Limb (tissue), 2 donors: Measurements from ENCODE around the gene TBCK.

Experiments
- DNase-seq, 2 donors: peaks; one replicate each; pipeline ENCODE4 v3.0.0-alpha.2; 2016; ENCODE audit errors: extremely low spot score in 2 of 2

The TBCK gene

DNA sequence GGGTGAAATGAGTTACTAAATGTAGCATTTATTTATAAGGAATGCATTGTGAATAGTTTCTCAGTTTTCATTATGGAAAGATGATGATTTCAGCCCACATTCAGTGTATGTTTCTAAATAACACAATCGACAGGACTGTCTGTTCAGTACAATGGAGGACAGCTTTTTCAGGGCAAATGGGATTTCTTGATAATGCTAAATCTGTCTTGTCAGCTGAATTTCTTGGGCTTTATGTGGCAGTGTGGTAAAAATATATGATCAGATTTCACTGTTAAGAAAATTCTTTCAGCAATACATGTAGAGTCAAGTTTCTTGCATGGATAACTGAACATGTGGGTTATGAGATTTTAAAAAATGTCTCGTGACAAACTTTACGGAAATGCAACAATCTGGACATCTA is 269.9 kb downstream of the TBCK start:
- DNase-seq = no peak

DNA sequence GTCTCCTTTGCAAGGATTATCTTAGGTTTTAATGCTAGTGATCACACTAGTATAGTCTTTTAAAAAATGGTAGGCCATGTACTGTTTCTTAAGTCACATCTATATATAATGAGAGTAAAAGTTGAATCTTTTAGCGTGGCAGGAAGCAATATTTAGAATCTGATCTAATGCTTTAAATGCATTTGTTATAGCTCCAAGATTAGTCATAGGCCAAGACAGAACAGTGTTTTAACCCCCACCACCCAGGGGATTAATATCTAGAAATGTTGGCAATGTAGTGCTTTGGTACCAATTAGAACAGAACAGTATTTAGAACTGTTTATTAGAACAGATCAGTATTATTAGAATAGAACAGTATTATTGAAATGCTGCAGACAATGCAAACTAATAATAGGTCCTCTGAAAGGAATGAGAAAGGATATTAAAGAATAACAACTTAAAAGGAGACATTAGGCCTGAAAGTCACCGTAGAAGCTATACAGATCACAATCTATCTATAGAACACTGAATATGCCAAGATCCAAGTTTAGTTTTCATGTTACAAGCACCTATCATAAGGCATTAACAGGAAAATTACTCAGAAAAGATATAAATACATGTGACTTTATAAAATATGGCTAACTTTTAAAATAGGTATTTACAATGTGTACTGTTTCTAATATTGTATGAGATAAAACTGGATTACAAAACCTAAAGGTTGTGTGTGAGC is 274.6 kb downstream of the TBCK start:
- no peak for DNase-seq

DNA sequence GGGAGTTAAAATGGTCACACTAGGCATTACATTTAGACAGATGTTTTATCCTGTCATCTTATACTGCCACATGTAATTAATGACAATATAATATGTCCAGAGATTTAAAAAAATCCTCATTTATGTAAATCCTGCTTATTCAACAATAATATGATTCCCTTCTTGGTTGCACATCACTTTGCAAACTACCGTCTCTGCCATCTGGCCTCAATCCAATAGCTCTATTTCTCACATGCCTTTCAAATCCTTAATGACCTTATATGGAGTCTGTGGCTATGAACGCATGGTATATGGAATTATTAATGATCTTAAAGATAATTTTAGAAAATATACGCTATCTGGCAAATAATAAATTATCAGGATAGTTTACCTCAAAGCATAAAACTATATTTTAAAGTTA is 276.2 kb downstream of the TBCK start:
- DNase-seq = peak in 1 of 2 donors; percentile 49

DNA sequence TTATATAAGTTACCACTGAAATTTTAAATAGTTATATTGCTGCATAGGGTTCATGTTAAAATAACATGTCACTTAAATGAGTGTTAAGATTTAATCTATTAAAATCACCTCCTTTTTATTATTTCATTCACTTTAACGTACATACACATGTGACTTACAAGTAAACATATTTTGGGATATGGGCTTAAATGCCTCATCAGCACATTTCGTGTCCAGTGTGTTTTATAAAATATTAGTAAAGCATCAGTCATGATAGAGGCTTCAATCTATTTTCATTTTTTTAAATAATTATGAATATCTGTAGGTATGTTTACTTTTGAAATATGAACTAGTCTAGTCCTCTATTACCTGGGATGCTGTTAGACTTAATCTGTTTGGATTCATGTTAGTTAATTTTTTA is 277.1 kb downstream of the TBCK start:
- no peak for DNase-seq

DNA sequence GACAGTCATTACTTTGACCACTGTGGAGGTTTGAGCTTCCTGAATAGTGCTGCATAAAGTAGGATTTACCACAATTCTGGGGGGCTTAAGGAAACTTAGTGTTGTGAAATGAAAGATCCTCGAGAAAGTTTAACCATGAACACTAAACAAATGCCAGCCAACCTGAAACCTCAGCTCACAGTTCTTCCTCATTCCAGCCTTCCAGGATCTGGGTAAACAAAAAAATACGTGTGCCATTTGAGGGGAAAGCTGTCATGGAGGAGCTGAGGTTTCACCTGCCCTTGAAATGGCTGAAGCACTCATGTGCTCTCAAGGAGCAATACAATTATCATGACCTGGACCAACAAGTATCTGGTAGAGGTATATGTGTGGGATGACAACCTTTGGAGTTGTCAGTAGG is 278.0 kb downstream of the TBCK start:
- DNase-seq = no peak

DNA sequence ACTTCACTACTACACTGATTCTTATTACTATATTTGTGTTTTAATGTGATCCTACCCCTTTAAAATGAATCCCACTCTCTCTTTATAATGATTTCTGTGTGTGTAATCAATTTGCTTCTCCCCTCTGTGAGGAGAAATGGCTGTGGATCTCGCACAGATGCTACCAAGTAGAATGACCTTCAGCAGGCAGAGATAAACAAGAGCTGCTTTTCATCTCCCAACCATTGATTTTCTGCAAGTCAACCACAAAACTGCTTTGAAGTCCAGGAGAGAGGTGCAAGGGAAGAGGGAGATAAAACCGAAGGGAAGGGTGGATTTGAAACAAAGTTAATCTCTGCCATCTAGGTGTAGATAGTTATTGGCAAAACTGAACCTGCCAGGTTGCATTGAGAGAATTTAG is 279.2 kb downstream of the TBCK start:
- no peak for DNase-seq

DNA sequence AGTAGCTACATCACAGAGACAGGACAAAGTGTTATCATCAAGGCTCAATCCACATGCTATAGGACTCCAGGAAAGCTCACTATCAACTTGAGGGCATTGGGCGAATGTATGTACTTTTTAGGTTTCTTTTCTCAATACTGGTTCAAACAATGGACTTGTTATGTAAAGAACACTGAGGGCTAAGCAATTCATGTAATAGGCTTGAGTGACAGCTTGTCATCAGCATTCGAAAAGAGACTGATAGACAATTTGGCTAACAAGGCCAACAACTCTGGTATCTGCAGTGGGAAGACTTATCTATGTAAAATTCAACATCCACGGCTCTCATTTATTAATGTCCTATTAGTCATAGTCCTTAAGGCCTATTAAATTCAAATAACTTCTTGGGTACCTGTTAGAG is 279.7 kb downstream of the TBCK start:
- DNase-seq = no peak

DNA sequence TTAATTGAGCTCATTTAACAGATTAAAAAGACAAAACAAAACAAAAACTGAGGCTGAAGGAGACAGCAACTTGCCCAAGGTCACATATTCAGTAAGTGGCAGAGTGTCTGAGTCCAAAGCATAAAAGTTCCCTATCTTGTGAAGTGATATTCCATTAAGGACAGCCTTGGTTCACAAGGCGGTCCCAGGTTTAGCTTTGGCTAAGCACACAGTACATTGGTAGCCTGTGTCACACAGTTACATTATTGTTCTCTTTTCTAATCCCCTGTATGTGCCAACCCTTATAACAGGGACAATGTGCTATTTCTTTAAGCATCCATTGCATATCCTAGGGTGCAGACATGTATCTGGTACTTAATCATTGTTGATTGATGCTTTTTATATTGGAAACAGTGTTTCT is 280.8 kb downstream of the TBCK start:
- no peak for DNase-seq

DNA sequence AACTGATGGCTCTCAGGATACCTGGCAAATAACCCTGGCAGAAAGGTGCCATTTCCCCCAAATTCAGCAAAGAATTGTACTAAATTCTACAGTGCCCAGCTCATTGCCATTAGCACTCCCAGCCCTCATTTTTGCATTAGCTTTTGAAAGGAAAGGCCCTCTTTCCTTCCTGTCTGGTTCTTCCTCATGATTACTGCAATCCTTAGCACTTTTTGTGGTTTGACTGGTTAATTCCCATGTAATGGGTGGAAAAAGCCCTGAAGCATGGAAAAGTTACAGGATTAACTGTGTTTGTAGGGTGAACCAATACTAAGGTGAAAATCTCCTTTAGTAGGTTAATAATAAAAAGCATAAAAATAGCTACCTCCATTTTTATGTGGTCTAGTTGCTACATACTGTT is 281.3 kb downstream of the TBCK start:
- DNase-seq = no peak

DNA sequence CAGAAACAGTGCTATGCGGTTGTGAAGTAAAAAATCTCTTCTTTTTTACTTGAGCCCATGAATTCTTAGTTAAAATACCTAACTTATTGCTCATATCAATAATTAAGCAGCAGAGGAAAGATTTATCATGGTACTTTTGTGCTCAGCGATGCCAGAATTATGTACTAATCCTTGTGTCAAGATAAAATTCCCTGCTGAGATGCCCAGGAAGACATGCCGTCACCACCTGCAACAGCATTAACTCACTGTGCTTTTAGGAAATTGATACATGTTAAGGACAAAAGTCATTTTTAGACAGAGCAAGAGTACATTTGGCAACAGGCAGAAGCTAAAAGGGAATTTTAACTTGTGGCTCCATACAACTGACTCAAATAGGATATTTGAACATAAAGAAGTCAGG is 281.8 kb downstream of the TBCK start:
- DNase-seq = peak in 1 of 2 donors; percentile 34

DNA sequence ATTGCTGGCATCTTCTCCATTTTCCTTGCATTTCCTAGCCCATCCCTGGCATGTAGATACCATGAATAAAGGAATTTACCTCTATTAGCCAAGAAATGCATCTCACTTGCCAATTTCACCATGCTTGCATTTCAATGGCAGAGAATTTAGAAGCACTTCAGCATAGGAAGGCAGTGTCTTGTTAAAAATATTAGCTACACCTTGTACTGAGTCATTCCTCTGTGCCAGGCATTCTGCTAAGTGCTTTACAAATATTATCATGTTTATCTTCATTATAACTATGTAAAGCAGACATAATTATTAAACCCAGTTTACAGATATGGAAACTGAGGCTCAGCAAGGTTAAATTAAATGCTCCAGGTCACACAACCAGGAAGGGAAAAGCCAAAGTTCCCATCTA is 282.5 kb downstream of the TBCK start:
- no peak for DNase-seq

DNA sequence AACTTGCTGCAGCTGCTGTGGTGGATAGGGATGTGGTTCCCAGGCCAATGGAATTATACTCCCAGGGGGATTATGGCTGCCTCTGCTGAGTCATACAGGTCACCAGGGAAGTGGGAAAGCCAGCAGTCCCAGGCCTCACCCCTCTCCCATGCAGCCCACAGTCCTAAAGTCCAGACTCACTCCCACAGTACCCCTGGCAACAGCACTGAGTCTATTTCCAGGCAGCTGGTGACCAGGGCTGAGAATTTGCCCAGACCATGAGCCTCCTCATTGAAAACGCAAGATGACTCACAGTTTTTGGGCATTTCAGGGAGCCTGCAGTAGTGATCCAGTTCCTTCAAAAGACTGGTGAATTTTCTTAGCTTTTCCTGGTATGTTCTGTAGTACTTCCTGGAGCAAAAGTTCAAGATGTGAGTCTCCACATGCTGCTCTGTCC is 283.1 kb downstream of the TBCK start:
- DNase-seq = no peak

DNA sequence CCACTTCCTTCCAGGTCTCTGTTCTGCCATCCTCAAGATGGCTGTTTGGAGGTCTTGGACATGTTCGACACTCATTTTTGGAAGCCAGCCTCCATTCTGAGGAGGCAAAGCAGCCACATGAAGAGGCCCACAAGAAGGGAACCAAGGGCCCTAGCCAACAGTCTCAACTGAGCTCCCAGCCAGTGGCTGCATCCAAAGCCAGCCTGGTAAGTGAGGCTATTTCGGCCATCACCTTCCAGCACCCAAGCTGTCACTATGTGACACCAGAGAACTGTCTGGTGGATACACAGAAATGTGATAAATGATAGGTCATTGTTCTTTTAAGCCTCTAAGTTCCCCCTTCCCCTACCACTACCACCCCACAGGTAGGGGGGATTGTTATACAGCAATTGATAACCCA is 293.6 kb downstream of the TBCK start:
- DNase-seq = no peak

DNA sequence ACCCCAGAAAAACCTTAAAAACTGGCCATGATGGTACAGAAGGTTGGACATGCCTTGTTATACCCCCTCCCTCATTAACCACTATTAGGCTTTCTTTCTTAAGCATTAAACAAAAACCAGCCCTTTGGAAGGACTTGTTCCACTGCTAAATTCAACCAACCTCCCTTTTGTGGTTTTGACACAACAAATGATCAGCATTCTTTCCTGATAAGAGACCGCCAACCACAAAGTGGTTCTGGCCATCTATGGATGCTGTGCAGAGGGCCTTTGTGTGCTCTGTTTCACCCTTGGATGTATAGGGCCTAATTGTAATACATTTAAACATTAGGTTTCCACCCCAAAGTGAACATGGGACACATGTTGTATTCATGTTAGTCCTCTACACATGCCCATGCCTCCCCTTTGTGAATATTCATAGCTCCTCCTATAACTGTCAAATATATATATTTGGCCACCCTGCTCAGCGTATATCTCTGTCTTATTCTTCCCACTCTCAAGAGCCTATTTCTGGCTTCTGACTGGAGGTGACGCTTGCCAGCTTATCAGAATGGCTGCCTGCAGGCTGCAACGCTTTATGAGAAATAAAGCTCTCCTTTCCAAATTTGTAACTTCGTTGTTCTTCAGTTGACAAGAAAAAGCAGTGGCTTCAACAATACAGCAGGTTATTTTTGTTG is 294.1 kb downstream of the TBCK start:
- DNase-seq = no peak

DNA sequence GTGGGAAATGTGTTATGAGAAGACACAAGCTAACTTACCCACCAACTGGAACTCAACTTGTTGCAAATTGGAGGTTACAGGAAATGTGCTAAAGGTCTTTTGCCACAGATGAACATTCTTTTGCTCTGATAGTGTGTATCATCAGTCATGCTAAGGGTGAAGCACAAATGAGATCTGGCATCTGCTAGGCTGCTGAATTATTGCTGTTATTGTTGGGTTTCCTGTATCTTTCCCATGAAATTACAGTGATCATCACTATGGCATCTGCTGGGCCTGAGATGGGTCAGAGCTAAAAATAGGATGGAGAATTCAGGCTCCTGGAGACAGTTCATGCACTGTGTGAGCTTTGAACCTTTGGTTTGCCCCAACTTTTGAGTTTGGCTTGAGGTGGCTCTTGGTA is 296.2 kb downstream of the TBCK start:
- DNase-seq = no peak

DNA sequence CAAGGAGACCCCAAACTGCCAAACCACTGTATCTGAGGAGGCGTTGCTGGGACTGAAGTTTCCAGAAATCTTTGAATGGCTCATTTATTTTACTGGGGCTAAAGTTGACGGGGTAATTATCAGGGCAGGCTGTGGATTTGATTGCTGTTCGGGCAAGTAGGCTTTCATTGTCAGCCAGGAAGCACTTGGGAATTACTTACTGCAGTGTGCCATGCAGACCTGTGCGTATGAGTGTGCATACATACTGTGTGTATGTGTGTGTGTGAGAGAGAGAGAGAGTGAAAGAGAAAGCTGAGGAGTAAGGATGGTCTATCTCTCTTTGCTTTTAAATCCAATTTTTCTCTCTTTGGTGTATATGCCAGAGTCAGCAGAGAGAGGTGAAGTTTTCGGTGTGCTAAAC is 298.0 kb downstream of the TBCK start:
- DNase-seq = no peak

DNA sequence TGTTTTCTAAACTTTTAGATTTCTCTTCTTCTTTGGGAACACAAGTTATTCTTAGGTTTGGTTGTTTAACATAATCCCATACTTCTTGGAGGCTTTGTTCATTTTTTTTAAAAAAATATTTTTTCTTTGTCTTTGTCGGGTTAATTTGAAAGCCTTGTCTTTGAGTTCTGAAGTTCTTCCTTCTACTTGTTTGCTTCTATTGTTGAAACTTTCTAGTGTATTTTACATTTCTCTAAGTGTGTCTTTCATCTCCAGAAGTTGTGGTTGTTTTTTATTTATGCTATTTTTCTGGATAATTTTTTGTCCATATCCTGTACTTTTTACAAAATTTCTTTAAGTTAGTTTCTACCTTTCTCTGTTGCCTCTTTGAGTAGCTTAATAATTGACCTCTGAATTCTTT is 304.6 kb downstream of the TBCK start:
- no peak for DNase-seq

DNA sequence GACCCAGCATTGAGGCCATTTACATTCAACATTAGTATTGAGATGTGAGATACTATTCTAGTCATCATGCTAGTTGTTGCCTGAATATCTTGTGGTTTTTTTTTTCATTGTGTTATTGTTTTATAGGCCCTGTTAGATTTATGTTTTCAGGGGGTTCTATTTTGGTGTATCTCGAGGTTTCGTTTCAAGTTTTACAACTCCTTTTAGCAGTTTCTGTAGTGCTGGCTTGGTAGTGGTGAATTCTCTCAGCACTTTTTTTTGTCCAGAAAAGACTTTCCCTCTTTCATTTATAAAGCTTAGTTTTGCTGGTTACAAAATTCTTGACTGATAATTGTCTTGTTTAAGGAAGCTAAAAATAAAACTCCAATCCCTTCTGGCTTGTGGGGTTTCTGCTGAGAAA is 305.2 kb downstream of the TBCK start:
- DNase-seq = no peak

DNA sequence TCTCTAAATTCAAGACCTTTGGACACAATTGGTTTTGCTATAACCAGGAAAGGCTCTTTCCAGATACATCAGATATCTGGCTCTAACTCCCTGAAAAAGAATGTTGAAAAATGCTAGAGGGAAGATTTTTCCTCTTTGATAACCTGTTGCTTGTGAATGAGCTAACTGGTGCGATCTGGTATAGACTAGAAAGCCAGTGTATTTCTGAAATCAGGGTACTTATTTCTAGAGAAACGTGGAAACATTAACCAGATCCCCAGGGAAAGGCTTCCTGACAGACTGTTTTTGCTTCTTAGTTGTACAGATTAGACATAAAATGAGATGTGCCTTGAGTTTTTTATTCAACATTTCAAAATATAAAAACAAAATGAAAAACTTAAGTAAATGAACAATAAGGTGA is 313.0 kb downstream of the TBCK start:
- no peak for DNase-seq

DNA sequence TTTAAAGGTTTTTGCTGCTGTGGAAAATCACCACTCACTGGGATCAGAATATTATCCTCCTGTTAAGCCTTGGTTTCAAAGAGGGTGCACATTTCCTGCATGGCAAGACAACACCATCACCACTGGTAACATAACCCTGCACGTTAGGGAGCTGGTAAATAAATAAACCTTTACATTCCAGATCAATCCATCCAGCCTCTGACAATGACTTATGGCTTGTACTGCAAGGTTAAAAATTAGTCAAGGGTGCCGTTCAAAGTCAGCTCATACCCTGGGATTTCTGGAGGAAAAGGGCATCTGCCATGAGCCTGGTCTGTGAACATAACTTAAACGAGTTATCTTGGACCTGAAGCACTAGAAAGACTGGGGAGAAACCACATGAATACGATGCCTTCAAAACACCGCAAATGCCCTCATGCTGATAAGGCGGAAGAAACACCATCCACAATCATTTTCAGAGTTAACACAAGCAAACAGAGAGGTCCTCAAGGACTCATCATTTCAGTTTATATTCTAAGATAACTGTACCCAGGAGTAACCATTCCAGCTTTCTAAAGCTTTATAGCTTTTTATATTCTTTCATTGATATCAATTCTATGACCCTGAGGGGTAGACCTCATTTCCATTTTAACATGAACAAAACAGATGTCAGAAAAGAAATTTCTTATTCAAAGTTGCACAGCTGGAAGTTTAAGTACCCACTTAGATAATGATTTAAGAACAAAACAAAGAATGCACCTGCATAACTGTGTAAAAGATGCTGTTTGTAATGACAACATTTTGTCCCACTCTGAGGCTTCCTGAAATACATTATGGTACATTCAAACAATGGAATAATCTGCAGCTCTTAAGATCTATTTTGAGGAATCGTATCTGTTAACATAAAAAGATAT is 317.6 kb downstream of the TBCK start:
- no peak for DNase-seq

DNA sequence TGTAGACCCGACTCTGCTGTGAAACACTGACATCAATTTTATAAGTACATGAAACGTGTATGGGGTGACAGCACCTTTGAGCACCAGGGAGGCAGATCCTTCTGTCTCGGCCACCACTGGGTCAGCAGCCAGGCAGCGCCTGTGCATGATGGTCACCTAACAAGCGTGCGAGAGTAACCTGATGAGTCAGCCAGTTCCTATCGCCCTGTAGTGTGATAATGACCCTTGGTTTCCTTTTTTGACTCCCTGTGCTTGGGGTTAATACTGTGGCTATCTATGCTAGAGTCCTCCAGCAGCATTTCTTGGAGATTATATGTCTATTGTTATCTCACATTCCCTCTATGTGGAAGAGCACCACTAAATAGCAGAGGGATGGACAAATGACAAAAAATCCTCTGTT is 319.2 kb downstream of the TBCK start:
- no peak for DNase-seq

DNA sequence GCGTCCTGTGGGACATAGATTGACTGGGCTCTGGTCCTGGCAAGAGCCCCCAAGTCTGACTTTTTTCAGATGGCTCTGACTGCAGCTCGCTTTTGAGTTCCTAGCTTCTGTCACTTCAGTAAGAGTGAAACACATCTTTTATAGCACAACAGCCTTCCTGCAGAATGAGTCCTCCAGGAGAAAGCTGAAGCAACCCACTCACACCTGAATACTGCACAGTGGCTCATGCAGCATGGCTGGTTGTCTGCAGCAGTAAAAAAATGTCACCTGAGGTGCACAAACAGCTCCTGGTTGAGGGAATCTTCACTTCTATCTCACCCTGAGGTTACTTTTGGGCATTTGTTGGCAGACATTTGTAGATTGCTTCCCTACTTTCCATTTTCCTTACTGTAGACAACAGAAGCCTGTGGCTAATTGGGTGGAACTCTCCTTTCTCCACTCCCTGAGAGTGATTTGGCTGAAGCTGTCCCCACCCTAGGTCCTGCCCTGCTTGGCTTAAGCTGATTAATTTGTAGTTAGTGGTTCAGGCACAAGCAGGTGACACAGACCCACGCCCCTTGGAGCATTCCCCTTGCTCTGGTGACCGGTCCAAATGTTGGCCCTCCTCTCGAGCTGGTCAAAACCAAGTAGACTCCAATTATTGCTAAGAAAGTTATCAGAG is 321.0 kb downstream of the TBCK start:
- DNase-seq = no peak
